Ishikawa (cell line): ENCODE results near the gene PCDHA7.
A peak's percentile ranks its signal among the peaks of the same experiment; 100 is the strongest.

Experiments used
- CEBPB ChIP-seq: IDR thresholded peaks from 2 replicates; pipeline ENCODE4 v1.6.1; 2012
- CREB1 ChIP-seq: IDR thresholded peaks from 2 replicates; pipeline ENCODE4 v1.6.1; 2012; ENCODE audit warnings: low read depth
- EGR1 ChIP-seq: IDR thresholded peaks from 2 replicates; pipeline ENCODE4 v1.6.1; 2012
- EP300 ChIP-seq: IDR thresholded peaks from 2 replicates; pipeline ENCODE4 v1.6.1; 2012; ENCODE audit warnings: borderline replicate concordance
- FOXM1 ChIP-seq: IDR thresholded peaks from 2 replicates; pipeline ENCODE4 v1.6.1; 2012; ENCODE audit warnings: low read depth, borderline replicate concordance
- MAX ChIP-seq: IDR thresholded peaks from 2 replicates; pipeline ENCODE4 v1.6.1; 2012
- NFIC ChIP-seq: IDR thresholded peaks from 2 replicates; pipeline ENCODE4 v1.6.1; 2012
- RAD21 ChIP-seq: IDR thresholded peaks from 2 replicates; pipeline ENCODE4 v1.6.1; 2012; ENCODE audit warnings: low read depth
- REST ChIP-seq: IDR thresholded peaks from 2 replicates; pipeline ENCODE4 v1.6.1; 2012; ENCODE audit warnings: low read depth, mild to moderate bottlenecking
- TAF1 ChIP-seq: IDR thresholded peaks from 2 replicates; pipeline ENCODE4 v1.6.1; 2012; ENCODE audit warnings: low read depth, mild to moderate bottlenecking
- TCF12 ChIP-seq: IDR thresholded peaks from 2 replicates; pipeline ENCODE4 v1.6.1; 2012; ENCODE audit warnings: low read depth
- TEAD4 ChIP-seq: IDR thresholded peaks from 2 replicates; pipeline ENCODE4 v1.6.1; 2012
- USF1 ChIP-seq: IDR thresholded peaks from 2 replicates; pipeline ENCODE4 v1.6.1; 2012
- YY1 ChIP-seq: IDR thresholded peaks from 2 replicates; pipeline ENCODE4 v1.6.1; 2012; ENCODE audit warnings: low read depth

- TF ChIP-seq FOXM1 (no peak), REST (peak; percentile 52; the same call in 1 of the 2 replicates), RAD21 (no peak), TAF1 (no peak), YY1 (no peak), EP300 (no peak), MAX (no peak), TEAD4 (no peak), CREB1 (no peak), NFIC (no peak), TCF12 (no peak), CEBPB (no peak), USF1 (no peak), EGR1 (no peak)
These were observed 36.4 kb downstream of the PCDHA7 start for GRCh38 chr5:140870221-140871201.
